MCF 10A (cell line): ENCODE measurements around the gene MRPL57. TPM values are rescaled to one million over a fixed set of nuclear protein-coding genes. Genes with fewer than 3 reads are reported as not detected.
"Not testable (repeated sequence)": the region's sequence is repeated elsewhere in the genome, so short reads cannot be mapped to it uniquely, and the experiment has no call there.

Experiments
- BruUV-seq: library from RNA; stranded (reverse); fragments of 400-500 nt; replicated peaks from 2 replicates; lab custom pipeline; 2021; lab: Mats Ljungman, UMichigan
- CTCF ChIA-PET: fragments of 300-600 bp; sonication (Branson Sonifier 250); formaldehyde crosslinking; extraction: SDS; loops from one replicate; lab custom pipeline; 2021; ENCODE audit warnings: antibody characterized with exemption, inconsistent platforms; lab: Yijun Ruan, JAX
- POLR2A ChIA-PET: fragments of 300-600, 350-650 bp; sonication (Branson Sonifier 250); formaldehyde crosslinking; extraction: SDS; loops from one replicate; lab custom pipeline; 2020; ENCODE audit warnings: antibody characterized with exemption, inconsistent platforms; lab: Yijun Ruan, JAX
- DNase-seq: peaks from one replicate; pipeline ENCODE4 v3.0.0-alpha.2; 2018; ENCODE audit not compliant: unreplicated experiment
- H3K27ac Mint-ChIP-seq: one replicate; pipeline ENCODE4 v1.8.0; 2022; ENCODE audit warnings: mild to moderate bottlenecking, low read depth, mixed read lengths; ENCODE audit not compliant: unreplicated experiment
- H3K27me3 Mint-ChIP-seq: one replicate; pipeline ENCODE4 v1.8.0; 2022; ENCODE audit warnings: mixed read lengths; ENCODE audit not compliant: insufficient read depth, unreplicated experiment
- H3K36me3 Mint-ChIP-seq: one replicate; pipeline ENCODE4 v1.8.0; 2022; ENCODE audit warnings: mild to moderate bottlenecking, moderate library complexity, mixed read lengths; ENCODE audit not compliant: insufficient read depth, unreplicated experiment
- H3K4me1 Mint-ChIP-seq: one replicate; pipeline ENCODE4 v1.8.0; 2022; ENCODE audit warnings: mixed read lengths; ENCODE audit not compliant: insufficient read depth, unreplicated experiment
- H3K4me3 Mint-ChIP-seq: one replicate; pipeline ENCODE4 v1.8.0; 2022; ENCODE audit warnings: mild to moderate bottlenecking, moderate library complexity, mixed read lengths; ENCODE audit not compliant: unreplicated experiment
- H3K9me3 Mint-ChIP-seq: one replicate; pipeline ENCODE4 v1.8.0; 2022; ENCODE audit warnings: mixed read lengths; ENCODE audit not compliant: unreplicated experiment
- intact Hi-C: fragments of 100-400 bp; cut with micrococcal nuclease; formaldehyde crosslinking; loops from 2 replicates; pipeline ENCODE4 v1.14.1; 2022
- total RNA-seq: library from RNA; stranded (reverse); gene quantifications from 2 replicates; pipeline ENCODE4 v1.2.3, GENCODE V29; 2022
- TF ChIP-seq, protein P1 (sequence below): fragments of 200-600 bp; IDR thresholded peaks from one replicate; pipeline ENCODE4 v1.8.0; 2022; ENCODE audit warnings: antibody characterized with exemption, mild to moderate bottlenecking; ENCODE audit not compliant: unreplicated experiment

MRPL57 gene
- total RNA-seq, 1 experiment from 2014 or later: 20.8 TPM

DNA sequence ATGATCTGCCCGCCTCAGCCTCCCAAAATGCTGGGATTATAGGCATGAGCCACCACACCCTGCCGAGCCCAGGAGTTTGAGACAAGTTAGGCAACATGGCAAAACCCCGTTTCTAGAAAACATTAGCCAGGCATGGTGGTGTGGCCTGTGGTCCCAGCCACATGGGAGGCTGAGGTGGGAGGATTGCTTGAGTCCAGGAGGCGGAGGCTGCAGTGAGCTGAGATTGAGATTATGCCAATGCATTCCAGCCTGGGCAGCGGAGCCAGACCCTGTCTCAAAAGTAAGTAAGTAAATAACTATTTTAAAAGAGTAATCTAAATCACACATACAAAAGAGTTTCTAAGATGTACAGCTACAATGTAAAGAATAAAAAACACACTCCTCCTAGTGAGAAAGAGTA lies 42.0 kb upstream of the MRPL57 start:
- Mint-ChIP-seq H3K27me3 (no peaks in the 10 kb centered on the region), H3K36me3 (no peaks in the 10 kb centered on the region), H3K4me1 (peaks cover 14% of the 10 kb centered on the region), H3K27ac (no peak overlapping the region), H3K9me3 (no peaks in the 10 kb centered on the region), H3K4me3 (no peak overlapping the region)
- CTCF ChIA-PET: interaction anchor here (0.6 to 3.0 kb wide), 8 partner anchors 16 to 343 kb away, joined by 3 to 27 read pairs (median 3); no protein-coding TSS in a partner anchor
- TF ChIP-seq, protein P1, sequence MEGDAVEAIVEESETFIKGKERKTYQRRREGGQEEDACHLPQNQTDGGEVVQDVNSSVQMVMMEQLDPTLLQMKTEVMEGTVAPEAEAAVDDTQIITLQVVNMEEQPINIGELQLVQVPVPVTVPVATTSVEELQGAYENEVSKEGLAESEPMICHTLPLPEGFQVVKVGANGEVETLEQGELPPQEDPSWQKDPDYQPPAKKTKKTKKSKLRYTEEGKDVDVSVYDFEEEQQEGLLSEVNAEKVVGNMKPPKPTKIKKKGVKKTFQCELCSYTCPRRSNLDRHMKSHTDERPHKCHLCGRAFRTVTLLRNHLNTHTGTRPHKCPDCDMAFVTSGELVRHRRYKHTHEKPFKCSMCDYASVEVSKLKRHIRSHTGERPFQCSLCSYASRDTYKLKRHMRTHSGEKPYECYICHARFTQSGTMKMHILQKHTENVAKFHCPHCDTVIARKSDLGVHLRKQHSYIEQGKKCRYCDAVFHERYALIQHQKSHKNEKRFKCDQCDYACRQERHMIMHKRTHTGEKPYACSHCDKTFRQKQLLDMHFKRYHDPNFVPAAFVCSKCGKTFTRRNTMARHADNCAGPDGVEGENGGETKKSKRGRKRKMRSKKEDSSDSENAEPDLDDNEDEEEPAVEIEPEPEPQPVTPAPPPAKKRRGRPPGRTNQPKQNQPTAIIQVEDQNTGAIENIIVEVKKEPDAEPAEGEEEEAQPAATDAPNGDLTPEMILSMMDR: no peak
- DNase-seq: peak; percentile 19
- POLR2A ChIA-PET: interaction anchor here (0.6 to 1.6 kb wide), 4 partner anchors 36 to 232 kb away, joined by 3 to 6 read pairs (median 4); partner anchors contain the start of genes MRPL57, SKA3 and XPO4
- intact Hi-C loops: loop anchor here (1.0 to 2.0 kb wide), 2 partner anchors 24 to 191 kb away; no protein-coding TSS in a partner anchor
- BruUV-seq: no TSS peak

DNA sequence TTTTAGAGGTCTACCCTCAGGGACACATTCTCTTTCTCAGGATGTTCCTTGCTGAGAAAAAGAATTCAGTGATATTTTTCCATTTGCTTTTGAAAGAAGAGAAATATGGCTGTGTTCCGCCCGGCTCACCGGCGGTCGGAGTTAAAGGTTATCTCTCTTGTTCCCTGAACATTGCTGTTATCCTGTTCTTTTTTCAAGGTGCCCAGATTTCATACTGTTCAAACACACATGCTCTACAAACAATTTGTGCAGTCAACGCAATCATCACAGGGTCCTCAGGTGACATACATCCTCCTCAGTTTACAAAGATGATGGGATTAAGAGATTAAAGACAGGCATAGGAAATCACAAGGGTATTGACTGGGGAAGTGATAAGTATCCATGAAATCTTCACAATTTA lies 40.6 kb upstream of the MRPL57 start:
- not testable (repeated sequence) for DNase-seq, H3K36me3 Mint-ChIP-seq, H3K4me3 Mint-ChIP-seq, H3K9me3 Mint-ChIP-seq, H3K27ac Mint-ChIP-seq, BruUV-seq, H3K27me3 Mint-ChIP-seq
- intact Hi-C loops: loop anchor here (2.0 kb wide), 1 partner anchor 25 kb away; no protein-coding TSS in a partner anchor
- peaks cover 14% of the 10 kb centered on the region for H3K4me1 Mint-ChIP-seq
- CTCF ChIA-PET: interaction anchor here (3.0 kb wide), 1 partner anchor 193 kb away, joined by 27 read pairs; no protein-coding TSS in a partner anchor
- POLR2A ChIA-PET: interaction anchor here (1.3 kb wide), 1 partner anchor 233 kb away, joined by 3 read pairs; the partner anchor contains the start of gene XPO4

DNA sequence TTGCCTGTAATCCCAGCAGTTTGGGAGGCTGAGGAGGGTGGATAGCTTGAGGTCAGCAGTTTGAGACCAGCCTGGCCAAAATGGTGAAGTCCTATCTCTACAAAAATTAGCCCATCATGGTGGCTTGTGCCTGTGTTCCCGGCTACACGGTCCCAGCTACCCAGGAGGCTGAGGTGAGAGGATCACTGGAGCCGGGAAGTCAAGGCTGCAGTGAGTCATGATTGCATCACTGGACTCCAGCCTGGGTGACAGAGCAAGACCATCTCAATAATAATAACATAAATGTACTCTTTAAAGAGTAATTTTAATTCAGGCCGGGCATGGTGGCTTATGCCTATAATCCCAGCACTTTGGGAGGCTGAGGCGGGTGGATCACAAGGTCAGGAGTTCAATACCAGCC lies 38.8 kb upstream of the MRPL57 start:
- BruUV-seq: no TSS peak
- Mint-ChIP-seq H3K9me3 (no peaks in the 10 kb centered on the region), H3K27ac (no peak overlapping the region), H3K4me1 (peaks cover 16% of the 10 kb centered on the region), H3K4me3 (no peak overlapping the region), H3K27me3 (no peaks in the 10 kb centered on the region), H3K36me3 (peaks cover 23% of the 10 kb centered on the region)
- POLR2A ChIA-PET: interaction anchor here (1.0 kb wide), 1 partner anchor 500 kb away, joined by 3 read pairs; no protein-coding TSS in a partner anchor
- CTCF ChIA-PET: interaction anchor here (0.6 to 1.1 kb wide), 2 partner anchors 161 to 194 kb away, joined by 3 to 5 read pairs; no protein-coding TSS in a partner anchor
- peak; percentile 64 for DNase-seq
- TF ChIP-seq, protein P1: no peak
- intact Hi-C loops: no loop called here

DNA sequence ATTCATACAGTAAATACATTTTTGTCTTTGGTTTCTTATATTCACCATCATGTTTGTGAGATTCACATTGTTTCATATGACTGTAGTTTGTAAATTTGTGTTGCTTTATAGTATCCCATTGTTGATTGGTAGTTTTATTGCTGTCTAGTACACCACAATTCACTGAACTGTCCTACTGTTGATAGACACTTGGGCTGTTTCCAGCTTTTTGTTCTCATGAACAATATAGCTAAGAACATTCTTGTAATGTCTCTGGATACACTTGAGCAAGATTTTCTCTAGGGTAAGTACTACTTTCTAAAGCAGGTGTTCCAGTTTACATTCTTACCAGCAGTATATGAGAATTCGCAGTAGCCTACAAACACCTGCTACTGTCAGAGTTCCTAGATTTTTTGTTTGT lies 37.9 kb upstream of the MRPL57 start:
- no peaks in the 10 kb centered on the region for H3K27me3 Mint-ChIP-seq
- H3K36me3 Mint-ChIP-seq: peaks cover 31% of the 10 kb centered on the region
- POLR2A ChIA-PET: interaction anchor here (0.7 to 1.1 kb wide), 3 partner anchors 77 to 499 kb away, joined by 3 read pairs; partner anchors contain the start of gene LATS2
- no peaks in the 10 kb centered on the region for H3K9me3 Mint-ChIP-seq
- peak overlapping the region; percentile 49 for H3K27ac Mint-ChIP-seq
- CTCF ChIA-PET: interaction anchor here (0.6 to 1.2 kb wide), 6 partner anchors 10 to 339 kb away, joined by 3 to 5 read pairs (median 4); no protein-coding TSS in a partner anchor
- TF ChIP-seq, protein P1: no peak
- DNase-seq: peak; percentile 28
- H3K4me1 Mint-ChIP-seq: peaks cover 16% of the 10 kb centered on the region
- intact Hi-C loops: no loop called here
- H3K4me3 Mint-ChIP-seq: peak overlapping the region; percentile 50
- BruUV-seq: no TSS peak
